Activated T-helper 9 cell treated with anti-CD3 and anti-CD28 coated beads, Interleukin-2, amount 50 U/mL, for 16 hours (primary cell): ENCODE measurements around the gene PLIN3.
"Not testable (repeated sequence)": the region's sequence is repeated elsewhere in the genome, so short reads cannot be mapped to it uniquely, and the experiment has no call there.

Source experiments
- DNase-seq: peaks from one replicate; pipeline ENCODE4 v3.0.0-alpha.2; 2020; ENCODE audit warnings: low read depth

PLIN3 gene, protein sequence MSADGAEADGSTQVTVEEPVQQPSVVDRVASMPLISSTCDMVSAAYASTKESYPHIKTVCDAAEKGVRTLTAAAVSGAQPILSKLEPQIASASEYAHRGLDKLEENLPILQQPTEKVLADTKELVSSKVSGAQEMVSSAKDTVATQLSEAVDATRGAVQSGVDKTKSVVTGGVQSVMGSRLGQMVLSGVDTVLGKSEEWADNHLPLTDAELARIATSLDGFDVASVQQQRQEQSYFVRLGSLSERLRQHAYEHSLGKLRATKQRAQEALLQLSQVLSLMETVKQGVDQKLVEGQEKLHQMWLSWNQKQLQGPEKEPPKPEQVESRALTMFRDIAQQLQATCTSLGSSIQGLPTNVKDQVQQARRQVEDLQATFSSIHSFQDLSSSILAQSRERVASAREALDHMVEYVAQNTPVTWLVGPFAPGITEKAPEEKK

DNA sequence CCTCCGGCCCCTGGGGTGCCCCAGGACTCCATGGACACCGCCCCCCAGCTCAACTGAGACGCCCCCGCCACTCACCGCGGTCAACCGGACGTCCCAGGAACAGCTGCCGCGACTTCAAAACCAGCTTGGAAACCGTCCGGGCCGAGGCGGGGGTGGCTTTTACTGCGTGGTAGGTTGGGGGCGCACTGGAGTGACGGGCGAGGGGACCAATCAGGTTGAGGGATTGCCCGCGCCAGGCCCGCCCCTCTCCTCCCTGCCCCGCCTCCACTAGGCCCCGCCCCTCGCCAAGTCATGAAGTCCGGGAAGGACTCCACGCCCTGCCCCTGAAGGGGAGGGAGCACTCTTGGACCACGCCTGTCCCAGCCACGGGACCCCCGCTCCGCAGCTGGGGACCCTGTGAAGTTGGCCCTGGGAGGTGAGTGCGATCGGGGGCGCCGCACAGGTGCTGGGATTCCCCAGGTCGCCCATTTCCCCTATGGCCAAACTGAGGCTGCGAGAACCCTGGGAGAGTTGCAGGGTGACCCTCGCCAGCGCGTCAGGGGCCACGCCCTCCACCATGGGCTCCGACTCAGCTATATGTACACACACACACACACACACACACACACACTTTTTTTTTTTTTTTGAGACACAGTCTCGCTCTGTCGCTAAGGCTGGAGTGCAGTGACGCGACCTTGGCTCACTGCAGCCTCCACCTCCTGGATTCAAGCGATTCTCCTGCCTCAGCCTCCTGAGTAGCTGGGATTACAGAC is at the start of gene PLIN3:
Gene PLIN3, minus strand, starts transcription at position 134 of the 752 bp plus-strand sequence. CDS start 6,273 bp downstream, outside the sequence.
- DNase-seq = peak; percentile 86

GRCh38 chr19:4916292-4917082 is 49.0 kb upstream of the PLIN3 start:
- DNase-seq = peak; percentile 19

- DNase-seq = peak; percentile 59
Measured at GRCh38 chr19:4914736-4915501, 47.5 kb upstream of the PLIN3 start.

DNA sequence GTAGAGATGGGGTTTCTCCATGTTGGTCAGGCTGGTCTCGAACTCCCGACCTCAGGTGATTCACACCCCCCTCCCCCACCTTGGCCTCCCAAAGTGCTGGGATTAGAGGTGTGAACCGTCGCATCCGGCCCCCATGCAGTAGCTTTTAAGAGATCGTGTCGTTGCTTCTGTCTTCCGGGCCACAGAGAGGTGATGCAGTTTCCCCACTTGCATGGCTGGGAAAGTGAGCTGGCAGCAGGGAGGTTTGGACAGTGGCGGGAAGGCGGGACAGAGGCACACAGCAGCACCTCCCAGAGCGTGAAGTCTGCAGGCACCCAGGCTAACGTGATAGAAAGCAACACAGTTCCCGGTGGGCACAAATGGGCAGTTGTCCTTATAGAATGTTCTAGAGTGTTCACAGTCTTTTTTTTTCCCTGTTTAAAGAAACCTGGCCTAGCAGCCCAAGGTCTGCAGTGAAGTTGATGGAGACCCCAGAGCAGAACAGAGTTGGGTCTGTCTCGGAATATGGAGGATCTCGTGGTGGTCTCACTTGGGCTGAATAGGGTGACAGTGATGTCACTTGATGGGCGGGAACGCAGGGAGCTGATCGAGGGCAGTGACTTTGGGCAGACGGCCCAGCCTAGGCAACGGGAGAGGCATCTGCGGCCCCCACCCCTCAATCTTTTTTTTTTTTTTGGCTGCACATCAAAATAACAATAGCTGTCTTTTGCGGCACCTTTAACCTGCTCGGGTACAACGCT is 46.7 kb upstream of the PLIN3 start:
- no peak for DNase-seq

- peak; percentile 57 for DNase-seq
Measured at GRCh38 chr19:4911786-4912672, 44.6 kb upstream of the PLIN3 start.

DNA sequence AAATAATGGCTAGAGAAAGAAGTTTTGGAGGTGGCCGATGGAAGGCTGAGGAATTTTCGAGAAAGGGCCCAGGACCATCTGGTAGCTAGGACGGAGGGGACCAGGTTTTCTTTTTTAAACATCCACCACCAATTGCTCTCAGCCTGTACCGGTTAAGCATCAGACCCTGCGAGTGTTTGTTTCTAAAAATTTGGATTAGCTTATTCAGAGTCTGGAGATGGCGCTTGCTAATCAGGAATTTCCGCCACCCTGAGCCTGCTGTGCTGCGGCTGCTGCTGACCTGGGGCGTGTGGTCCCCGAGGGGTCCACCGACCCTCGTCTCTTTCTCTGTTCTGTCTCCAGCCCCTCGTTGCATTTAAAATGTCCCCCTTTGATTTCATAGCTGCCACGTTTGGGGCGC is 43.8 kb upstream of the PLIN3 start:
- DNase-seq = no peak

GRCh38 chr19:4910594-4911281 is 43.3 kb upstream of the PLIN3 start:
- no peak for DNase-seq

- peak; percentile 89 for DNase-seq
Measured at GRCh38 chr19:4909897-4910593, 42.6 kb upstream of the PLIN3 start.

- DNase-seq = no peak
Measured at GRCh38 chr19:4909156-4909896, 41.9 kb upstream of the PLIN3 start, which contains the start of gene UHRF1. Gene UHRF1, plus strand, starts transcription at chr19:4909501. Its CDS starts 1,385 bp downstream, at chr19:4910886.

- no peak for DNase-seq
Measured at GRCh38 chr19:4908781-4909155, 41.3 kb upstream of the PLIN3 start.

DNA sequence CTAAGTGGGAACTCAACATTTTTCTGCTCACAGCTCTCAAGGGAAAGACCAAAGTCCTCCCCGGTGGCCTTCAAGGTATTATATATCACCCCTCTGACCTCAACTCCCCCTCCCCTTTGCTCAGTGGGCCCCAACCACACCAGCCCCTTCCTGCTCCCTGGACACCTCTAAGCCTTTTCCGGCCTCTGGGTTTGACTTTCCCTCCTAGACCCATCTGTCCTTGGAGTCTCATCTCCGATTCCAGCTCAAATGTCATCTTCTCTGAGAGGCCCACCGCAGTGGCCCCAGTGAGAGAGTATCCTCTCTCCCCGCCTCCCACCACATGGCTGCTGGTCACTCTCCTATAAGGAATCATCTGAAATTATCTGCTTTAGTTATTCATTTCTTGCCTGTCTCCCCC is 40.9 kb upstream of the PLIN3 start:
- DNase-seq = no peak

GRCh38 chr19:4906963-4907362 is 39.5 kb upstream of the PLIN3 start:
- no peak for DNase-seq

DNA sequence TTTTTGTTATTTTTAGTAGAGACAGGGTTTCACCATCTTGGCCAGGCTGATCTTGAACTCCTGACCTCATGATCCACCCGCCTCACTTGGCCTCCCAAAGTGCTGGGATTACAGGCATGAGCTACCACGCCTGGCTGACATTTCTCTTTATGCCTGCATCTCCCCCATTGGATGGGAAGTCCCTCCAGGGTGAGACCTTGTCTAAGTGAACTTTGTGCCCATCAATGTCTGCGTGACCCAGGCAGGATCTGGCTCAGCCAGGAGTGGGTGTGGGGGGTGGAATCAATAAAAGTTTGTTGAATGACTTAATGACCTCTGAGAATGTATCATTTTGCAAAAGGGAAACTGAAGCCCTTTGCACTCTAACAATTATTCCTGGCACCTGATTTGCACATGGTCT is 37.0 kb upstream of the PLIN3 start:
- DNase-seq = no peak

- no peak for DNase-seq
Measured at GRCh38 chr19:4902796-4903195, 35.3 kb upstream of the PLIN3 start, which contains the start of gene ARRDC5. Gene ARRDC5, minus strand, starts transcription at chr19:4902896. Its CDS starts 71 bp downstream, at chr19:4902825.

DNA sequence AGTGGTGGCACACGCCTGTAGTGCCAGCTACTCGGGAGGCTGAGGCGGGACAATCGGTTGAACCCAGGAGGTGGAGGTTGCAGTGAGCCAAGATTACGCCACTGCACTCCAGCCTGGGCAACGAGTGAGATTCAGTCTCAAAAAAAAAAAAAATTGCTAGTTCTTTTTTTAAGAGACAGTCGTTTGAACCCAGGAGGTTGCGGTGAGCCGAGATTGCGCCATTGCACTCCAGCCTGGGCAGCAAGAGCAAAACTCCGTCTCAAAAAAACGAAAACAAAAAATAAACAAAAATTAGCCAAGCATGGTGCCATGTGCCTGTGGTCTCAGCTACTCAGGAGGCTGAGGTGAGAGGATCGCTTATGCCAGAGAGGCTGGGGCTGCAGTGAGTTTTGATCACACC is 33.4 kb upstream of the PLIN3 start:
- DNase-seq = not testable (repeated sequence)

- DNase-seq = no peak
Measured at GRCh38 chr19:4897146-4897545, 29.7 kb upstream of the PLIN3 start.

GRCh38 chr19:4896372-4896771 is 28.9 kb upstream of the PLIN3 start:
- no peak for DNase-seq

DNA sequence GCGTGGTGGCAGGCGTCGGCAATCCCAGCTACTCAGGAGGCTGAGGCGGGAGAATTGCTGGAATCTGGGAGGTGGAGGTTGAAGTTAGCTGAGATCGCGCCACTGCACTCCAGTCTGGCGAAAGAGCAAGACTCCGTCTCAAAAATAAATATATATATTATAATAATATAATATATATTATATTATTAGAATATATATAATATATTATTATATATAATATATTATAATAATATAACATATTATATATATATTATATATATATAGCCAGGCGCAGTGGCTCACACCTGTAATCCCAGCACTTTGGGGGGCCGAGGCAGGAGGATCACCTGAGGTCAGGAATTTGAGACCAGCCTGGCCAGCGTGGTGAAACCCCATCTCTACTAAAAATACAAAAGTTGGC is 25.5 kb upstream of the PLIN3 start:
- DNase-seq = not testable (repeated sequence)
